Ishikawa (cell line): Measurements from ENCODE around the gene FAT3.

Experiments used
- EP300 ChIP-seq: IDR thresholded peaks from 2 replicates; pipeline ENCODE4 v1.6.1; 2012; ENCODE audit warnings: borderline replicate concordance
- TCF12 ChIP-seq: IDR thresholded peaks from 2 replicates; pipeline ENCODE4 v1.6.1; 2012; ENCODE audit warnings: low read depth
- YY1 ChIP-seq: IDR thresholded peaks from 2 replicates; pipeline ENCODE4 v1.6.1; 2012; ENCODE audit warnings: low read depth
- TF ChIP-seq, protein P1 (sequence below): IDR thresholded peaks from 2 replicates; pipeline ENCODE4 v1.6.1; 2012

DNA sequence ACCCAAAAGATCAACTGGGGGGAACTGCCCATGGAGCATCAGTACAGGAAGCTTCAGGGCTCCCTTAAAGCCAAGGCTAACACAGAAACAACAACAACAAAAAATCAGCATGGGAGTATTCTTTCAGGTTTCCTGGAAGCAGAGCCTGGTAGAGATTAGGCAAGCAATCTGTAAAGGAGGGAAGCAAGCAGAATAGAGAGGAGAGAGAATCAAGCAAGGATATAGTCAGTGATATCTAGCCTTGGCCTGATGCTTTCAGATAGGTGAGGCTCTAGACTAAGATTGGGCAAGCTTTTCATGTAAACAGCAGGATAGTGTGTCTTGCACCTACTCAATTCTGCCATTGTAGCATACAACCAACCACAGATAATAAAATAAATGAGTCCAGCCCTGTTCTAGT, 44.4 kb upstream of the FAT3 start:
- TF ChIP-seq TCF12 (no peak), YY1 (no peak), EP300 (no peak)
- TF ChIP-seq, protein P1, sequence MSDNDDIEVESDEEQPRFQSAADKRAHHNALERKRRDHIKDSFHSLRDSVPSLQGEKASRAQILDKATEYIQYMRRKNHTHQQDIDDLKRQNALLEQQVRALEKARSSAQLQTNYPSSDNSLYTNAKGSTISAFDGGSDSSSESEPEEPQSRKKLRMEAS = no peak
